NCI-H345 (cell line): Measurements from ENCODE around the gene P3R3URF.
A peak's percentile ranks its signal among the peaks of the same experiment; 100 is the strongest.

Experiments
- DNase-seq: peaks from one replicate; lab custom pipeline; 2025; lab: John Stamatoyannopoulos, UW

Gene P3R3URF

GRCh38 chr1:46193984-46194570 is 17.8 kb upstream of the P3R3URF start:
- no peak for DNase-seq

GRCh38 chr1:46193285-46193684 is 17.0 kb upstream of the P3R3URF start:
- DNase-seq: no peak

GRCh38 chr1:46192171-46192570 is 15.9 kb upstream of the P3R3URF start:
- no peak for DNase-seq

- no peak for DNase-seq
Observed at GRCh38 chr1:46191033-46191701, 14.9 kb upstream of the P3R3URF start.

GRCh38 chr1:46190539-46190938 is 14.3 kb upstream of the P3R3URF start:
- DNase-seq: no peak

GRCh38 chr1:46188295-46189030 is 12.2 kb upstream of the P3R3URF start:
- DNase-seq: peak; percentile 46

- peak; percentile 69 for DNase-seq
Observed at GRCh38 chr1:46187106-46187869, 11.0 kb upstream of the P3R3URF start.

GRCh38 chr1:46186076-46186475 is 9.8 kb upstream of the P3R3URF start:
- no peak for DNase-seq

- DNase-seq: no peak
Observed at GRCh38 chr1:46184920-46185658, 8.8 kb upstream of the P3R3URF start.

- no peak for DNase-seq
Observed at GRCh38 chr1:46183926-46184557, 7.8 kb upstream of the P3R3URF start.

- DNase-seq: peak; percentile 86
Observed at GRCh38 chr1:46183079-46183847, 7.0 kb upstream of the P3R3URF start.

- no peak for DNase-seq
Observed at GRCh38 chr1:46181343-46182260, 5.3 kb upstream of the P3R3URF start.

- DNase-seq: peak; percentile 29
Observed at GRCh38 chr1:46180082-46180616, 3.9 kb upstream of the P3R3URF start.

- DNase-seq: peak; percentile 86
Observed at GRCh38 chr1:46179138-46180081, 3.1 kb upstream of the P3R3URF start.

- no peak for DNase-seq
Observed at GRCh38 chr1:46175243-46175642, 1.0 kb downstream of the P3R3URF start.

- no peak for DNase-seq
Observed at GRCh38 chr1:46174448-46175231, 1.6 kb downstream of the P3R3URF start, which contains the start of gene TSPAN1. Gene TSPAN1 (plus strand): TSS chr1:46175087. CDS start chr1:46181108, 6,021 bp downstream.

GRCh38 chr1:46173361-46173856 is 2.9 kb downstream of the P3R3URF start:
- peak; percentile 45 for DNase-seq
